ENCODE results near the gene SERTAD3. TPM values are rescaled to one million over a fixed set of nuclear protein-coding genes. Genes with fewer than 3 reads are reported as not detected.

The SERTAD3 gene
- total and polyA plus RNA-seq, 2 of the 8 experiments (the other 6 are each of a cell fraction or from before 2014, with no cell fraction given) = 15.1 to 32.1 TPM

- peak in 1 of 2 experiments; percentile 85 for DNase-seq (ENCODE audit: low read depth in 1 of 2, low spot score in 2 of 2)
- peak within 1 kb of the TSS; percentile 16 for H2BK5ac ChIP-seq (ENCODE audit: low read depth, low read length)
- CTCF ChIA-PET (ENCODE audit: partially characterized antibody) = interaction anchor here (0.6 to 1.9 kb wide), 11 partner anchors 8 to 873 kb away, joined by 3 to 11 read pairs (median 4); no protein-coding TSS in a partner anchor
- TF ChIP-seq RAD21 (IDR thresholded peaks at IDR 0.05 in 1 of 2, conservative IDR thresholded peaks at IDR 0.05 in 1 of 2; ENCODE audit: low read depth in 2 of 2, low read length in 2 of 2) = no peak
- no peak for TF ChIP-seq NRF1 (IDR thresholded peaks at IDR 0.05; ENCODE audit: low read depth, low read length)
- TF ChIP-seq SP4 (IDR thresholded peaks at IDR 0.05; ENCODE audit: low read length) = no peak
- peak in 1 of 2 experiments; percentile 57; a peak in 1 of 4 replicates for TF ChIP-seq SIN3A (conservative IDR thresholded peaks at IDR 0.05 in 1 of 2, IDR thresholded peaks at IDR 0.05 in 1 of 2; ENCODE audit: low read depth in 1 of 2, low read length in 2 of 2)
- TF ChIP-seq JUND (IDR thresholded peaks at IDR 0.05; ENCODE audit: low read length) = peak; percentile 60; the same call in 1 of the 2 replicates
- TF ChIP-seq MAFK (IDR thresholded peaks at IDR 0.05; ENCODE audit: low read depth, low read length) = no peak
- TF ChIP-seq GTF2F1 (IDR thresholded peaks at IDR 0.05; ENCODE audit: borderline replicate concordance, low read depth, low read length) = no peak
- TF ChIP-seq MAX (IDR thresholded peaks at IDR 0.05) = no peak
- TF ChIP-seq EP300 (IDR thresholded peaks at IDR 0.05; ENCODE audit: borderline replicate concordance in 1 of 2, low read depth in 2 of 2, low read length in 2 of 2) = no peak
- peak; percentile 8; the same call in 1 of the 2 replicates for TF ChIP-seq CHD2 (IDR thresholded peaks at IDR 0.05; ENCODE audit: low read length)
Measured at GRCh38 chr19:40413291-40413845, 30.8 kb downstream of the SERTAD3 start, which contains the start of gene PRX. Gene PRX (minus strand): TSS chr19:40413378. CDS start chr19:40407932, 5,446 bp downstream.

More at GRCh38 chr19:40413291-40413845, 30.8 kb downstream of the SERTAD3 start, which contains the start of gene PRX:
- Histone ChIP-seq H3K4me2 (ENCODE audit: insufficient read depth in 1 of 2, low read depth in 2 of 2, low read length in 2 of 2) (peak within 1 kb of the TSS; percentile 29 to 50; a peak in 3 of 4 replicates), H2AK5ac (ENCODE audit: low read depth, low read length) (0 out of 2 replicates have a peak within 1 kb of the TSS, but pooled peaks have one; percentile 40), H2BK120ac (replicated peaks; ENCODE audit: low read depth, low read length) (no peak within 1 kb of the TSS), H3K56ac (replicated peaks; ENCODE audit: insufficient read length, low read depth, low read length) (no peak within 1 kb of the TSS), H3K27me3 (replicated peaks in 1 of 4; ENCODE audit: control insufficient read depth in 3 of 4, extremely low read depth in 1 of 4, insufficient read depth in 3 of 4, low read length in 3 of 4) (no peaks in the 10 kb centered on the region), H3K9ac (replicated peaks in 1 of 4; ENCODE audit: extremely low read depth in 1 of 4, low read depth in 3 of 4, low read length in 3 of 4) (0 out of 7 replicates have a peak within 1 kb of the TSS, but pooled peaks of 1 of the 4 experiments have one; percentile 27), H3K14ac (ENCODE audit: insufficient read length) (no peak within 1 kb of the TSS), H3K79me2 (ENCODE audit: control insufficient read depth in 1 of 2, insufficient read depth in 2 of 2, low read length in 2 of 2) (no peaks in the 10 kb centered on the region), H2BK12ac (ENCODE audit: low read depth, low read length) (0 out of 2 replicates have a peak within 1 kb of the TSS, but pooled peaks have one; percentile 71), H3K79me1 (ENCODE audit: low read depth, low read length) (no peaks in the 10 kb centered on the region), H4K91ac (replicated peaks; ENCODE audit: insufficient read length, low read length) (peak within 1 kb of the TSS; percentile 42), H4K20me1 (replicated peaks in 1 of 2; ENCODE audit: control insufficient read depth in 1 of 2, insufficient read depth in 2 of 2, low read length in 2 of 2) (no peaks in the 10 kb centered on the region), H2BK15ac (ENCODE audit: low read length) (peak within 1 kb of the TSS; percentile 11; the same call in 1 of the 2 replicates), H3K9me3 (ENCODE audit: insufficient read depth in 2 of 2, low read depth in 1 of 2, low read length in 1 of 2) (no peaks in the 10 kb centered on the region), H3K4me1 (replicated peaks in 1 of 4; ENCODE audit: control insufficient read depth in 3 of 4, insufficient read depth in 4 of 4, low read length in 3 of 4) (peaks cover 7 to 25% (median 16%) of the 10 kb centered on the region in 4 experiments), H3K23me2 (ENCODE audit: low read depth, low read length) (no peaks in the 10 kb centered on the region), H3K23ac (ENCODE audit: insufficient read length) (no peak within 1 kb of the TSS), H3K36me3 (ENCODE audit: control insufficient read depth in 2 of 4, insufficient read depth in 4 of 4, low read length in 3 of 4) (no peaks in the 10 kb centered on the region), H3K4ac (replicated peaks; ENCODE audit: insufficient read length, low read depth, low read length) (no peak within 1 kb of the TSS), H4K5ac (ENCODE audit: insufficient read length, low read depth, low read length) (no peak within 1 kb of the TSS), H2BK20ac (ENCODE audit: low read length) (0 out of 2 replicates have a peak within 1 kb of the TSS, but pooled peaks have one; percentile 52), H3K18ac (ENCODE audit: extremely low read depth, low read length) (peak within 1 kb of the TSS; percentile 21; the same call in 1 of the 2 replicates), H3K4me3 (ENCODE audit: extremely low read depth in 1 of 4, insufficient read depth in 2 of 4, low read depth in 3 of 4, low read length in 4 of 4) (peak within 1 kb of the TSS in 2 of 4 experiments; percentile 15 to 43; a peak in 3 of 8 replicates), H3K27ac (ENCODE audit: low read depth, low read length) (no peak within 1 kb of the TSS; the same call in 1 of the 2 replicates), H4K8ac (ENCODE audit: extremely low read depth, insufficient read depth, low read length) (peak within 1 kb of the TSS; percentile 88), H2AFZ (ENCODE audit: low read length) (no peak within 1 kb of the TSS)
- WGBS, 2 experiments (ENCODE audit: extremely low coverage in 1 of 2, insufficient coverage in 1 of 2, insufficient read length in 1 of 2, insufficient replicate concordance in 2 of 2, low coverage in 1 of 2, low lambda C conversion rate in 2 of 2, missing lambda C conversion rate in 1 of 2) = 40% methylated on average over 16 of the region's 18 CpGs; no CpG with 5 or more reads in 1 of the 2 experiments
- POLR2A ChIA-PET (ENCODE audit: partially characterized antibody) = interaction anchor here (0.6 to 6.4 kb wide), 7 partner anchors 11 to 31 kb away, joined by 3 to 27 read pairs (median 6); partner anchors contain the start of genes SERTAD1 and SERTAD3
- no peak for FAIRE-seq
